Stimulated activated naive CD8-positive, alpha-beta T cell treated with anti-CD3 and anti-CD28 coated beads, Interleukin-15, Interleukin-2, amounts not matched to agents 100 U/mL and 50 U/mL, for 24 hours (primary cell): ENCODE measurements around the gene ZBTB11.
"Not testable (repeated sequence)": the region's sequence is repeated elsewhere in the genome, so short reads cannot be mapped to it uniquely, and the experiment has no call there.

Source experiments
- ATAC-seq: fragments of 150-1000 bp; cut with Tn5 transposase; one replicate; pipeline ENCODE4 v1.10.0; 2021
- DNase-seq: peaks from one replicate; pipeline ENCODE4 v3.0.0; 2021

ZBTB11 gene

DNA sequence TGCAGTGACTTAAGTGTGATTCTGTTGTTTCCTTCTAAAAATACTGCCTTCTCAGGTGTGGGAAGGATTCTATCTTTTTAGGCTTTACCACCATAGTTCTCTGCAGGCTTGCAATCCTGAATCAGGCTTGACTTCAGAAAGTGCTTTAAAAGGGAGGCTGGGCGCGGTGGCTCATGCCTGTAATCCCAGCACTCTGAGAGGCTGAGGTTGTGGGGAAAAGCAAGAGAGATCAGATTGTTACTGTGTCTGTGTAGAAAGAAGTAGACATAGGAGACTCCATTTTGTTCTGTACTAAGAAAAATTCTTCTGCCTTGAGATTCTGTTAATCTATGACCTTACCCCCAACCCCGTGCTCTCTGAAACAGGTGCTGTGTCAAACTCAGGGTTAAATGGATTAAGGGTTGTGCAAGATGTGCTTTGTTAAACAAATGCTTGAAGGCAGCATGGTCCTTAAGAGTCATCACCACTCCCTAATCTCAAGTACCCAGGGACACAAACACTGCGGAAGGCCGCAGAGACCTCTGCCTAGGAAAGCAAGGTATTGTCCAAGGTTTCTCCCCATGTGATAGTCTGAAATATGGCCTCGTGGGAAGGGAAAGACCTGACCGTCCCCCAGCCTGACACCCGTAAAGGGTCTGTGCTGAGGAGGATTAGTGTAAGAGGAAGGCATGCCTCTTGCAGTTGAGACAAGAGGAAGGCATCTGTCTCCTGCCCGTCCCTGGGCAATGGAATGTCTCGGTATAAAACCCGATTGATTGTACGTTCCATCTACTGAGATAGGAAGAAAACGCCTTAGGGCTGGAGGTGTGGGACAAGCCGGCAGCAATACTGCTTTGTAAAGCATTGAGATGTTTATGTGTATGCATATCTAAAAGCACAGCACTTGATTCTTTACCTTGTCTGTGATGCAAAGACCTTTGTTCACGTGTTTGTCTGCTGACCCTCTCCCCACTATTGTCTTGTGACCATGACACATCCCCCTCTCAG, 15.0 kb upstream of the ZBTB11 start:
- DNase-seq, ATAC-seq: not testable (repeated sequence)

DNA sequence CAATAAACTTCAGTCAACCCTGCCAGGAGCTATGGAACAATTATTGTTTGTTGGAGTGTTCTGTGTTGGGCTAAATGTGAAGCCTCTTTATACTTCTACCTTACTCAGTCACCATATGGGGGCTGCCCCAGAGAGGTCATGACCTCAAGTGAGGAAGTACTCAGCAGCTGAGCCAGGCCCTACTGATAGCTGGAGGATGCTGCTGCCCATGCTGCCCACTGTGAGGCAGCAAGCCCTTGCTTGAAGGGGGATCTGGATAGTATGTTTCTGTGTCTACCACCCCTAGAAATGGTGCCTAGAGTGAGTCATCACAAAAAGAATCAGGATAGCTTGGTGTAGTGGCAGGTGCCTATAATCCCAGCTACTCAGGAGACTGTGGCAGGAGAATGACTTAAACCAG, 14.0 kb upstream of the ZBTB11 start:
- ATAC-seq (peak; percentile 37), DNase-seq (no peak)

DNA sequence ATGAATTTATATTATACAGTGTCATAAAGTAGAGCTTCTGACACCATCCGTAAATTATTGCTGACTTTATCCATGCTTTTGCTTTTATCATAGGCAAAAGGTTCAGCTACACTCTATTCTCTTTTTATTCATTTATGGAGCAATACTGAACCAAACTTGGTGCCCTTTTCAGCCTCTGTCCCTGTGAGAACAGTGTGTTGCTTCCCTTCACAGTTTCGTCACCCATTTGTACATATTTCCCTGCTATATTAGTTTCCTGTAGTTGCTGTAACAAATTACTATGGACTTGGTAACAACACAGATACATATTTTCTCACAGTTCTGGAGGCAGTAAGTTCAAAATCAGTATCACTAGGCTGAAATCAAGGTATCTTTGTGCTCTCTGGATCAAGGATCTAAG, 12.4 kb upstream of the ZBTB11 start:
- ATAC-seq (no peak), DNase-seq (no peak)

DNA sequence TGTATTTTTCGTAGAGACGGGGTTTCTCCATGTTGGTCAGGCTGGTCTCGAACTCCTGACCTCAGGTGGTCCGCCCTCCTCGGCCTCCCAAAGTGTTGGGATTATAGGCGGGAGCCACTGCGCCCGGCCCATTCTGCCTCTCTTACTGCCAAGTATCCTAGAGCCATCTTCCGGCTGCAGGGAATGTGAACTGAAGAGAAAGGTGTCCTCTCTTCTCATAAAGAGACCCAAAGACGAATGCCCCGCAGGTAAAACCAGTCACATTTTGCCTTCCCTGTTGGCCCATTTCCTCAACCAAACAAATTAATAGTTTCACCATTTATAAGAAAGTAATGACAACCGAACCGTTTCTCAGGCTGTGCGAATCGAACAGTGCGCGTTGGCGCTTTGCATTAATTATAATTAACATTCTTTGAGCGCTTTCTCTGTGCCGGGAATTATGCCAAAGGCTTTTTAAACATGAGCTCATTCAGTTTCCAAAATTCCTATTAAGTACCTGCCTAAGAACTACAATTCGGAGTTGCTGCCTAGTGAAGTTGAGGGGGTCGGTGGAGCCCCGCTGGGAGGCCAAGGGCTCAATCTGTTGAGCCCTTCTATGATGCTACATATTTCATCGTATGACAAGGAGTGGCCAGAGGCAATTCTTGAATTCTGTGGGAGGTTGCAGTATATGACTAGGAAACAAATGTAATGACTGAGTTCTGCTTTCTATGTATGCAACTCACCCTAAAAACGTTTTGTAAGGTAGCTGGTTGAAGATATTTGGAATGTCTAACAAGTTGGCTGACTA, 10.4 kb upstream of the ZBTB11 start:
- ATAC-seq, result no peak
- DNase-seq, result no peak

DNA sequence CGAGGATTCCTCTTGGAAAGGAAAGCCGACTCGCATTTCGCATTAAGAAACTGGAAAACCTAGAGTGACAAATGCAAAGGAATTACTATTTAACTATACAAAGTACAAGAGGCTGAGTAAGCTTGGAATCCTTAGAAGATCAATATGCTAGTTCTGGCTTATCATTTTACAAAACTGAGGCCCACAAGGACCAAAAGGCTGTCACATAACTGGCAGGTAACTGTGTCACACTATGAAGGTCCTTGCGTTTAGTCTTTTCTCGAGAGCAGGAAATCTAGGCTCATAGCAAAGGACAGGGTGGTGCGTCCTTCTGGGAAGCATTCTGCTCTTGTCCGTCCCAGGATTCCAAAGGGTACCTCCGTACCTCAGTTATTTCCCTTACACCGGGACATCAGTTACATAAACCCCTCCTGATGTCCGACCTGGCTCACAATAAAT, 9.0 kb upstream of the ZBTB11 start:
- no peak for ATAC-seq
- no peak for DNase-seq

DNA sequence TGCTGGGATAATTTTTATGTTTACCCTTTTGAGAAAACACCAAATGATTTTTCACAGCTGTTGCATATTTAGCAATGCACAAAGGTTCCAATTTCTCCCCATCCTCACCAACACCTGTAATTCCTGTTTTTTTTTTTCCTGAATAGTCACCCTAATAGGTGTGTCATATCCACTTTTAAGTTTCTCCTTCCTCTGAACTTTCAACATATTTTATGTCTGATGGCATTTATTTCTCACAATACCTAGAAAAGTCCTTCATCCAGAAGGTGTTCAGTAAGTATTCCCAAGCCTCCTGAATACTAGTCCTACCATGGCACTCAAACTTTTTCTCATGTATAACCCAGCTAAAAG, 8.1 kb upstream of the ZBTB11 start:
- ATAC-seq, result no peak
- no peak for DNase-seq

DNA sequence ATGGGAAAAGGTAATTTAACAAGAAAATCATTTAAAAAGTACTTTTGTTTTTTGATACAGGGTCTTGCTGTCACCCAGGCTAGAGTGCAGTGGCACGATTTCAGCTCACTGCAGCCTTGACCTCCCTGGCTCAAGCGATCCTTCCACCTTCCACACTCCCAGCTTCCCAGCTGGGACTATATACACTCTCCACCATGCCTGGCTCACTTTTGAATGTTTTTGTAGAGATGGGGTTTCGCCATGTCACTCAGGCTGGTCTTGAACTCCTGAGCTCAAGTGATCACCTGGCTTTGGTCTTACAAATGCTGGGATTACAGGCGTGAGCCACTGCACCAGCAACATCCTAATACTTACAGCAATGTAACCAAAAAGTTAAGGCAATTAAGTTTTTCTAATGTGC, 3.5 kb upstream of the ZBTB11 start:
- no peak for ATAC-seq
- no peak for DNase-seq

DNA sequence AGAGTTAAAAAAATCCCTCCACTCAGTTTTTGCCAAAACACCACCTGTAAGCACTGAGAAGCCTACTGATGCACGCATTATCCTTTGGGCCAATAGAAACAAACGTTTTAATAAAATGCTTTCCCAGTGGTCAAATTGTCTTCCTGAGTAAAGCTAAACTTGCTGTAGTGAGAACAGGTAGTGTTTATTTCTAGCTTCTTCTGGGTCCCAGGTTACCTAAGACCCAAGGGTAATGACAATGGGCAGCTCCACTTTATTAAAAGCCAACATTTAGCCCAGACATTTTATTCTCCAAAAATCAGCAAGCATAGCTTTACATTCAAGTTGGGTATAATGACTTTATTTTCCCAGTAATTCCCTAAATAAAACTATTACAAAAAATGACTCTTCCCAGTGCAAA, 1.9 kb upstream of the ZBTB11 start:
- not testable (repeated sequence) for ATAC-seq, DNase-seq

DNA sequence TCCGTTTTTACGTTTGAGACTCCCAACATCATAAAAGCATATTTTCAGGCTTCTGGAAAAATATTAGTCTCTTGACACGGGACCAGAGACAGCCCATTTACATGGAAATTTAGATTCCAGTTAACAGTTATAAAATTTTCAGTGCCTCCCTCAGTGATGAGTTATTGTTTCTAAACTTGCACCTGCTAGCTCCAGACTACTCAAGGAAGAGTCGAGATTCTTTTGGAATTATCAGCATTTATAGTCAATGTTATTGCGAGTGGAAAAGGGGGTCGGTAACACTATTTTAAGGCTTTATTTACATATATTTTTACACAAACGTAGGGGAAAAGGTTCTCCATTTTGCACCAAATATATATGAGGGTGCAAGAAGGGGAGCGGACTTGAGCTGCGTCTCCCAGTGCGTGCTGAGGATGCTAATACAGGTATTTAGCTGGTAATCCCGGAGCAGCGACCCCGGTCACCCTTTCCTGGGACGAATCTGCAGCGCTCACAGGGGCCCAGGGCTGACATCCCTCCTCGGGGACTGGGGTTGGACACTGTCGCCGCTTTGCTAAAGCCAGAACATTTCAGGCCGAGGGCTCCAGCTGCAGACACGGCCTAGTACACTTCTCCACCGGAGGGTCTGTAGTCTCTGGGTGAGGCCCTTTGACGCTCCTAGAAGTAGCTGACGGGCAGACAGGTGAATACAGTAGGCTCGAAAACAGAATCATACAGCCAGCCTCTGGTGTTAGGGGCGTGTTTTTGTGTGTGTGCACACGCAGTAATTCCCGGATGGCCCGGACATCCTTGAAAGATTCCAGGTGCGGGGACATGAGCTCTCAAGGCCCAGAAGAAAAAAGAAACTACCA, 729 bp upstream of the ZBTB11 start:
- ATAC-seq (no peak), DNase-seq (no peak)

DNA sequence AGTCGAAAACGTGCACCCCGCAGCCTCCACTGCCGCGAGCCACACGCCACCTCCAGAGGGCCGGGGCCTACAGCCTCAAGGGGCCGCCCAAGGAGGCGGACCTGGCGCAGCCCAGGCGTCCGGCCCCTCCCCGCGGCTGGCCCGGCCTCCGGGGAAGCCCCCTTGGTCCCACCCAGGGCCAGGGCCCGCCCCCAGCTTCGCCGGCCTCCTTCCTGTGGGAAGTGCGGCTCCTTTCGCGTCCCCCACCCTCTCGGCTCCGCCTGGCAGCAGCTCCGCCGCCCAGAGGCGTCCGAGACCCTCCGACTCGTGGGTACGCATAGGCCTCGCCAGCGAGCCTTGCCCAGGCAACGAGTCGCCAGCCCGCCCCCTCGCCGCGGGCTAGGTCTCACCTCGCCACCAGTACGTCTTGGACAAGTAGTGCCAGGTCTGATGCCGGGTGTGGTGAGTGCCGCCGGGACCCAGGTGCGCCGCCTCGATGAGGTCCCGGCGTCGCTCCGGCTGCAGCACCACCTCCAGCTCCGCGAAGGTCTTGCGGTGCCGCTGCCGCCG, 642 bp downstream of the ZBTB11 start:
- peak; percentile 98 for DNase-seq
- ATAC-seq, result peak; percentile 96

DNA sequence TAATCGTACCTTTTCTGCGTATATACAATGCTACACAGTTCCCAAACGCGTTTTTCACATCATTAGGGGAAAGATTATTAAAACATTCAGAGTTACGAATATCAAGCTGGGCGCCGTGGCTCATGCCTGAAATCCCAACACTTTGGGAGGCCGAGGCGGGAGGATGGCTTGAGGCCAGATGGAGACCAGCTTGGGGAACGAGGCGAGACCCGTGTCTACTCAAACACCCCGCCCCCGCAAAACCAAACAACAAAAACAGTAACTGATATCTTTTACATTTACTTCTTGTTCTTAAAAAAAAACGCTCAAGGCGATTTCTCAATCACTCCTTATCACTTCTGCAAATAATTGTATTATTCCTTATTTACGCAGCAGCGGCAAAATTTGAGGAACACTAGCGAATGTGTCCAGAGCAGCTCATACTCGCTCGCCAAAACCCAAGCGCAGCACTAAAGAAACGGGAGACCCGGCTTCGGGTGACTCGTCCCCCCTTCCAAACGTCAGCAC, 1.2 kb downstream of the ZBTB11 start:
- DNase-seq, result no peak
- no peak for ATAC-seq

DNA sequence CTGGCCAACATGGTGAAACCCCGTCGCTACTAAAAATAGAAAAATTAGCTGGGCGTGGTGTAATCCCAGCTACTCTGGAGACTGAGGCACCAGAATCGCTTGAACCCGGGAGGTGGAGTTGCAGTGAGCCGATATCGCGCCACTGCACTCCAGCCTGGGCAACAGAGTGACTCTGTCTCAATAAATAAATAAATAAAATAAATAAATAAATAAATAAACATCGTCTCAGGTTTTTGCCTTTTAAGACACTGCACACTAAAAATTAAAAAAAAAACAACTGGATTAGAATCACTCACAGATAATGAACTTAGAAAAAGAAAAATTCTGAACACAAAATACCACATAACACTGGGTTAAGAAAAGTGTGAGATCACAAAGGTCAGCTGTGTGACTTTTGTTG, 2.4 kb downstream of the ZBTB11 start:
- no peak for DNase-seq

DNA sequence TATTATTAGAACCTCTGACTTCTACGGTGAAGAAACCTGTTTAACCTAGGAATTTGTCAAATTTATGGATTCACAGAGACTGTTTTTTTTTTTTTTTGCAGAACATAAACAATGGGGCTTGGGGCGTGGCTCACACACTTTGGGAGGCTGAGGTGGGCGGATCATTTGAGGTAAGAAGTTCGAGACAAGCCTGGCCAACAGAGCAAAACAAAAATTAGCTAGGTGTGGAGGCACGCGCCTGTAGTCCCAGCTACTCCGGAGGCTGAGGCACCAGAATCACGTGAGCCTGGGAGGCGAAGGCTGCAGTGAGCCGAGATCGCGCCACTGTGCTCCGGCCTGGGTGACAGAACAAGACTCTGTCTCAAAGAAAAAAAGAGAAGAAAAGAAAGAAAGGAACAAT, 3.0 kb downstream of the ZBTB11 start:
- ATAC-seq (no peak), DNase-seq (no peak)

More for the DNA sequence above, 2.4 kb downstream of the ZBTB11 start:
- ATAC-seq, result no peak

DNA sequence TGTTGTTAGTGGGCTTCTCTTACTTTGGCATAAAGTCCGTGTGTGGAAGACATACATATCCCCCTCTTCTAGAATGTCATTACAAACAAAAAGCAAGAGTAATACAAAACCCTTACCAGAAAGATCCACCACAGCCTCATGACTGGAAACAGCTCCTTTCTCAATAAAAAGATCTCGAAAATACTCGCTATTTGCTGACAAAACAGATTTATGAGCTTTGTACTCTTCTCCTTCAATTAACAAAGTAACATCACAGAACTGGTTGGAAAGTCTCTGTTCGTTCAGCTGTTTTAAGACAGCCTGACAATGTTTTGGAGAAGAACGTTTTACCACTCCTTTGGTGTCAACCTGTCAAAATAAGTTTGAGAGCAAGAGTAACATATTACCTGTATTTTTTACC, 5.9 kb downstream of the ZBTB11 start:
- DNase-seq (no peak), ATAC-seq (no peak)

DNA sequence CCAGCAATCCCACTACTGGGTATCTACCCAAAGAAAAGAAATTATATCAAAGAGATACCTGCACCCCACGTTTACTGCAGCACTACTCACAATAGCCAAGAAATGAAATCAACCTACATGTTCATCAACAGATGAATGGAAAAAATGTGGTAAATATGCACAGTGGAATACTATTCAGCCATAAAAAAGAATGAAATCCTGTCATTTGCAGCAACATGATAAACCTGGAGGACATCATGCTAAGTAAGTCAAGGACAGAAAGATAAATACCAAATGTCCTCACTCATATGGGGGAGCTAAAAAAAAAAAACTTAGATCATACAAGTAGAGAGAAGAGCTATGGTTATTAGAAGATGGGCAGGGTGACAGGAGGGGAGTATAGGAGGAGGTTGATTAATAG, 9.1 kb downstream of the ZBTB11 start:
- DNase-seq, result no peak
- ATAC-seq, result no peak

DNA sequence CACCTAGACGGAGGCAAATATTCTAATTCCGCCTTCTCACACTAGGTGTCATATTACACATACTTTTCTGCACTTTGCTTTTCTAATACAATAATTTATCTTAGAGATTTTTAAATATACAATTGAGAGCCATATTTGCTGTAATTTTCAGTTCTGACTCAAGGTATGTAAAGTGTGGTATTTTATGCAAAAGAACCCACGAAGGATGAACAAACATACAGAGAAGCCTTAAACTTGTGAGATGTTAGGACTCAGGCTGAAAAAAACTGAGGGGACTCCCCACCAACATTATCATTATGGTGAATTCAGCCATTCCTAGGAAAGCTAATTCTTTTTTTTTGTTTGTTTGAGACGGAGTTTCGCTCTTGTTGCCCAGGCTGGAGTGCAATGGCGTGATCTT, 9.6 kb downstream of the ZBTB11 start:
- ATAC-seq (no peak), DNase-seq (no peak)

DNA sequence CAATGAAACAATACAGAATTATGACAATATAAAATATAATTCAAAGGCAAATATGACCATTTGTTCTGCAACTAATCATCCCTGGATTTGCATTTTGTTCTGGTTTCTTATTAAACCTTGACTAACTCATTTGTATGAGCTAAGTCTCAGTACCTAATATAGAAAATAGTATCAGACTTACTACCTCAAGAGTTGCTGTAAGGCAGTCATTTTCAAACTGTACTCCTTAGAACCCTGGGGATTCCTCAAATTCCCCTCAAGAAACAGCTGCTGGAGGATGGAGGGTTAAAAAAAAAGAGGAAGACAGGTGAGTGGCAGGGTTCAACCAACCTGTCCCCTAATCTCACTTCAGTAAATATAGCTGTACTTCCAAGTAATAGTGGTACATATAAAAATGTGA, 11.1 kb downstream of the ZBTB11 start:
- no peak for ATAC-seq

DNA sequence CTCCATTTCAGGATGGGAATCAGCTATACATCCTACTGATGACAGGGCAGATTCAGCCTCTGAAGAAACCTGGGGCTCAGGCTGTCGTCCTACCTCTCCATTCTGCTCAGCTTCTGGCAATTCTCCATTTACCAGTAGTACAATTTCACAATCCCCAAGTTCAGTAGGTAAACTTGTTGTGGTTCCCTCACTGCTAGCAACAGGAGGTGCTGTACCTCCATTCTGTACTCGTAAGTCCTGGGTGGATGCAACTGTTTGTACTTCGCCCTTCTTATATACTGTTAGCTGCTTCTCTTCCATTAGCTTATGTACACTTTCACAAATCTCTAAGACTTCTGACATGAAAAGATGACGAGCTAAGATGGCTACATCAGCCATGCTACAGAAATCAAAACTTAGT, 11.6 kb downstream of the ZBTB11 start:
- ATAC-seq, result no peak
- DNase-seq, result no peak

More for the DNA sequence above, 11.1 kb downstream of the ZBTB11 start:
- DNase-seq, result no peak

DNA sequence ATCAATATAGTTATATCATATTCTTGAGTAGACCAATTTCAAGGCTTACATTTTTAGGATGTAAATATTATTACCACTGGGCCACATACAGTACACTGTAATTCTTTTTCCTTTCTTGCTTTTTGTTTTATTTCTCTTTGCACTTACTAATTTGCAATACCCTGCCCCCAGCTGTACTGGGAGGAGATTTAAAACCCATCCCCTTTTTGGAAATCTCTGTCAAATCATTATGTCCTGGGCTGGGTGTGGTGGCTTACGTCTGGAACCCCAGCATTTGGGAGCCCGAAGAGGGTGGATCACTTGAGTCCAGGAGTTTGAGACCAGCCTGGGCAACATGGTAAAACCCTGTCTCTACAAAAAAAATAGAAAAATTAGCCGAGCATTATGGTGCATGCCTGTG, 16.2 kb downstream of the ZBTB11 start:
- ATAC-seq (no peak), DNase-seq (no peak)

DNA sequence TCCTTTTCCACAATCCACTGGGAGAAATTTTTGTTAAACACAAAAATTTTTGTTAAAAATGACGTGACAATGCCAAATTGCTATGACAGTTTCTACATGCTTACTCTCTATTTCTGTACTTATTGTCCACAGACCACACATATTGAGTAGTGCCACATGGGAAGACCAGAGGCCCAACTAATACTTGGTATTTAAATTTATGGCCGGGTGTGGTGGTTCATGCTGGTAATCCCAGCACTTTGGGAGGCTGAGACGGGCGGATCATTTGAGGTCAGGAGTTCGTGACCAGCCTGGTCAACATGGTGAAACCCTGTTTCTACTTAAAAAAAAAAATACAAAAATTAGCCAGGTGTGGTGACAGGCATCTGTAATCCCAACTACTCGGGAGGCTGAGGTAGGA, 20.3 kb downstream of the ZBTB11 start:
- ATAC-seq, result no peak
- no peak for DNase-seq

DNA sequence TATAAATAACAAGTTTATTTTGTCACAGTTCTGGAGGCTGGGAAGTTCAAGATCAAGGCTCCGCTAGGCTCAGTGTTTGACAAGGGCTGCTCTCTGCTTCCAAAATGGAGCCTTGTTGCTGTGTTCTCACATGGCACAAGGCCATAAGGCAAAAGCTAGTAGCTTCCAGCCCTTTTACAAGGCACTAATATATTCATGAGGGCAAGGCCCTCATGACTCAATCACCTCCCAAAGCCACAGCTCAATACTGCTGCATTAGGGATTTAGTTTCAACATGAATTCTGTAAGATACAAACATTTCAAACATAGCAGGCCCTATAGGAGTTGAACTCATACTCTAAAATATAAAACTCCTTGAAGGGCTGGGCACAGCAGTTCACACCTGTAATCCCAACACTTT, 30.2 kb downstream of the ZBTB11 start:
- no peak for DNase-seq
- ATAC-seq, result no peak
